Stimulated activated CD8-positive, alpha-beta memory T cell treated with anti-CD3 and anti-CD28 coated beads, Interleukin-12 subunit alpha, Interleukin-12 subunit beta, amount 100 ng/mL, for 1 hour (primary cell): Measurements from ENCODE around the gene GPN3.
"Not testable (repeated sequence)": the region's sequence is repeated elsewhere in the genome, so short reads cannot be mapped to it uniquely, and the experiment has no call there.

Experiments
- DNase-seq: peaks from one replicate; pipeline ENCODE4 v3.0.0-alpha.2; 2020; ENCODE audit warnings: low read depth

GPN3 gene

DNA sequence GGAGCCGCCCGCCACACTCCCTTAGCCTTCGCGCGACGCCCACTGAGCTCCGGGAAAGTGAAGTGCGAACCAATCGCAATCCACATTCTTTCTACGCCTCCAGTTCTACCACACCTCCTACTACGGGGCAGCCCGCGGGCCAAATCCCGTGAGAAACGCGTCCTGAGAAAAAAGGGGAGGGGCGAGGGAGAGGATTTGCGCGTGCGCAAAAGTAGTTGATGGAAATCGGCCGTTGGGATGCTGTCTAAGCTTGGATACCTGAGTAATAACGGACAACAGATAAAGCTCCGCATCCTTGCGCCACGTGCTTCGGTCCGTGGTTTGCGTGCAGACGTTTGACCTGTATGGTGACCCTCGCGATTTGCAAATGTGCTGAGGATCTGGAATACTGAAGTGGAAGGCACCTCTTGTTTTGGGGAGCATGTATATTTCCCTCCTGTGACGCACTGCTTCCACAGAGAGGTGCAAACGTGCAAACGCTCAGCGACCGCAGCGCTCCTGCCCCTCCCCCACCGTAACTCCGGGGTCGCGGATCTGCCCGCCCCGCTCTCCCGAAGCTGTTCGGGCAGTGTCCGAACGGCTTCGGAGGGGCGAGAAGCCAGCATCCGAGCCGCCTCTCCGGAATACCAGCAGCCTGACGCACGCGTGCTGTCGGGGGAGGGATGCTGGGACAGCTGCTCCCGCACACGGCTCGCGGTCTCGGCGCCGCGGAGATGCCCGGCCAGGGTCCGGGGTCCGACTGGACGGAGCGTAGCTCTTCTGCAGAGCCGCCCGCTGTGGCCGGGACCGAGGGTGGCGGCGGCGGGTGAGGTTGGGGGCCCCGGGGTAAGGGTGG lies at the start of gene GPN3, which contains the start of gene FAM216A:
TSS of gene GPN3 (minus strand) at position 44 of the 835 bp plus-strand sequence. CDS start 54 bp downstream, outside the sequence.
TSS of gene FAM216A (plus strand) at position 632 of the 835 bp plus-strand sequence. CDS start at position 663, 31 bp downstream.
- DNase-seq = peak; percentile 91

DNA sequence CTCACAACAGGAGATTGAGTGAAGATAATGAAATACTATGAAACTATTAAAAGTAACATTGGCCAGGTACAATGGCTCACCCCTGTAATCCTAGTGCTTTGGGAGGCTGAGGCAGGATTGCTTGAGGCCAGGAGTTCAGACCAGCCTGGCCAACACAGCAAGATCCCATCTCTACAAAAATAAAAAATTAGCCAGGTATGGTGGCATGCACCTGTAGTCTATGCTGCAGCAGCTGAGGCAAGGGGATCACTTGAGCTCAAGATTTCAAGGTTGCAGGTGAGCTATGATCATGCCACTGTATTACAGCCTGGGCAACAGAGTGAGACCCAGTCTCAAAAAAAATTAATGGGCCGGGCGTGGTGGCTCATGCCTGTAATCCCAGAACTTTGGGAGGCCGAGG lies 48.9 kb upstream of the GPN3 start:
- no peak for DNase-seq

DNA sequence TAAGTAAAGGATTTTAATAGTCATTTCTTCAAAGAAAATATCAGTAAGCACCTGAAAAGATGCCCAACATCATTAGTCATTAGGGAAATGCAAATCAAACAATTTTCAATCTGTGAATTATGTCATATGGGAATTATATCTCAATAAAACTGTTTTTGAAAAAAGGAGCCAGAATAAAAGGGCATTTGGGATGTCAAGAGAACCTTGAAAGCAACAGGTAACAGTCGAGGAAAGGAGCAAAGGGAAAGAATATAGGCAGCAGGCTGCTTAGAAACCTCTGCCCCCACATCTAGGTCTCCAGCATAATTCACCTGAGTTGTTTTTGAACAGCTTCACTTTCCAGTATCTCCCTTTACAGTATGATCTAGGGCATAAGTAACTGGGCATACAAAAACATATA lies 46.3 kb upstream of the GPN3 start:
- DNase-seq = no peak

DNA sequence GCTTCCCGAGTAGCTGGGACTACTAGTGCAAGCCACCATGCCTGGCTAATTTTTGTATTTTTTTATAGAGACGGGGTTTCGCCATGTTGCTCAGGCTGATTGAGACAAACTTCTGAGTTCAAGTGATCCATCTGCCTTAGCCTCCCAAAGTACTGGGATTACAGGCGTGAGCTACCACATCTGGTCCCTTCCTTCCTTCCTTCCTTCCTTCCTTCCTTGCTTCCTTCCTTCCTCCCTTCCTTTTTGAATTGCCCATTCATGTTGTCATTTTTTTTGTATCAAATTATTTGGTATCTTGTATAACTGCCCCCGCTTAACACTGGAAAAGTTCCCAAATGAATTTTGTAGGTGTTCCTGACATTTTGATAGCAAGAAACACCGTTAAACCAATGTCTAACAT lies 45.8 kb upstream of the GPN3 start:
- DNase-seq = no peak

DNA sequence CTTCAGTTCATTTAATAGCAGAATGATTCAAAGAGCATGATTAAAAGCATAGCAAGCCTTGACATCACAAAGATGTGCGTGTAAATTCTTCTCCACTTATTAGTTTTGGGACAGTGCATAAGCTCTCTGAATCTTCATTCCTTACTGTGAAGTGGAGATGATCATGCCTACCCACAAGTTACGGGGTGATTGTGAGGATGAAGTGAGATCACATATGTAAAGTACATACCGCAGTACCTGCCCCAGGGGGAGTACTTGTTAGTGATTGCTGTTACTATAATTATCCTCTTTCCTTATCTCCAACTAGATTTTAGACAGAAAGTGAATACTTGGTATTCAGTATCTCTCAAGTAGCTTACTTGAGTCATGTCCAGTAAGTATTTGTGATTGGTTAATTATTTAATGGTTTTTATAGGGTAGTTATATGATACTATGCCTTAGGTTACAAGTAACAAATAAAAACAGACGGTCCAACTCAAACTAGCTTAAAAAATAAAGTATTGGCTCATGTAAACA lies 40.1 kb upstream of the GPN3 start:
- DNase-seq = no peak

DNA sequence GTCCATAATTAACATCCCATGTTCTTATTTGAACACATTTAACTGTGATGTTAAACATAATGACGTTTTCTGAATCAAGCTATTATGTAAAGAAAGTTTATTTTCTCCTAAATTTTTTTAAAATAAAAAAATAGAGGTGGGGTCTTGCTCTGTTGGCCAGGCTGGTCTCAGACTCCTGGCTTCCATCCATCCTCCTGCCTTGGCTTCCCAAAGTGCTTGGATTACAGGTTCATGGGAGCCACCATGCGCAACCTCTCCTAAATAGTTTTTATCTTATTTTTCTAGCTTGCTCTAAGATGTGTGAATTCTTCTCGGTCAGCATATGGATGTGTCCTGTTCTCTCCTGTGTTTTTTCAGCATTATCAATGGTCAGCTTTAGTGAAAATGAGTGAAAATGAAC lies 37.3 kb upstream of the GPN3 start:
- no peak for DNase-seq

DNA sequence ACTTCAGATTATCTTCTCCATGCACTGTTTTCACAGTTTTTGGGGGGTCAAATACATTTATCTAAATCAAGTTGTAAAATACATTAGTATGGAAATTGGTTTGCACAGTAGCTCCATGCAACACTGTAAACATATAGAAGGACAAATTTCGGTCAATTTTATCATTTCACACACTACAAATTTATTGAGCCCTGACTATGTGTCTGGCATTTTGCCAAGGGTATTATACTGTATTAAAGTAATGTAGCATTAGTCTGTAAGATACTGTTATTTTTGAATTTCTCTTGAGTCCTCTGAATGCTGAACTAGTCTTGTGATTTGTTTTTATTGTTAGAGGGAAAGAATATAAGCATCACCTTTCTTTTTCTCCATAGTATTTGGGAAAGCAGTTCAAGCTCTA lies 35.4 kb upstream of the GPN3 start:
- DNase-seq = no peak

DNA sequence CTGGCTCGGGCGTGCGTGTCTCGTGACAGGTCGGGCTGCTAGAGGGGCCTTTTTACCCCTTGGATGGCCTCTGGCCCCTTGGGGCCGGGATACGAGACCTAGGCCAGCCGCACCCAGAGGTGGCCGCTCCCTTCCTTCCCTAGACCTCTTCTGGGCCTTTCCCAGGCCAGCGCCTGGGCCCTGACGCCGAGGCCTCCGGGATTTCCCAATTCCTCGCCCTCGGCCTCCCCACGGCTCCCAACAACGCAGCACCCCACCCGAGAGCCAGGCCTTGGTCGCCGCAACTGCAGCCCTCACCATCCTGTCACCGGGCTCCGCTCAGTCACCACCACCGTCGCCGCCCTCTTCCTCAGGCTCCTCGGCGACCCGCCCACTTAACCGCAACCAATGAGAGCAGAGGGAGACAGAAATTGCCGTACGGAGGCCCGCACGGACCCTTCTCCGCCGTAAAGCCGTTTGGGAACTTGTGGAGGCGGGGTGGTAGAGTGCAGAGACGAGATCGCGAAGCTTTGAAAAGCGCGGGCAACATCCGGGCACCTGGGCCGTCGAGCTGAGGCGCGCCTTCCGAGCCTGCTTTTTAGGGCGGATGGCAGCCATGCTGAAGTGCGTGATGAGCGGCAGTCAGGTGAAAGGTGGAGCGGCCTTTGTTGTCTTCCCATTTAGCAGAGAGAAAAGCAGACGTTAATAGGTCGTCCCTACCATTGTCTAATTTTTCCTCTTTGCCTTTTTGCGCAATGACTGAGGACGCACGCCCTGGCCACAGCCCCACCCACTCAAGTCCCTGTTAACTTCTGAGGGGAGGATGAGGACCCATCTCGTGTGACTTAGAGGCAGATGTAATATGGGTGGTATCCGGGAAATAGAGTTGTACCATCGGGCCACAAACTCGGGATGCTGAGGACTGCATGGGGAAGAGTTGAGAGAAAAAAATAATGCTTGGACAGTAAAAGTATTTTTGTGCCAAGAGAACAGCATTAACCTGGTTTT lies 34.0 kb upstream of the GPN3 start, which contains the start of the genes RAD9B and VPS29:
TSS of gene RAD9B (plus strand) at position 580 of the 987 bp plus-strand sequence. CDS start at position 587, 7 bp downstream.
TSS of gene VPS29 (minus strand) at position 360 of the 987 bp plus-strand sequence. CDS start at position 300, 60 bp downstream.
- peak; percentile 99 for DNase-seq

DNA sequence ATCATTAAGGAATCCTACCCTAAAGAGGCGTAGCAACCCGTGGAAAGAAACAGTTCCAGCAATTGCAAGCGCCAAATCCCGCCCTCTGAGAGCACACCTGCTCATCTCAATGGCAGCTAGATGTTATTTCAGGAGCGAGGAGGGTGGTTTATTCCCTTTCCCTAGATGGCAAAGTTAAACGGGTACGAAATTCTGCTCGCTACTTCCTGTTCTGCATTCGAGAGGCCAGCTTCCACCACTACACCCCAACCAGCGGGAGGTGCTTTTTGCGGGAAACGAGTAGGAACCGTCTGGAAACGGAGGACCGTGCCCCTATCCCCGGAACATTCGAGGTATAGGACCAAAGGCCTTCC lies 33.3 kb upstream of the GPN3 start:
- peak; percentile 4 for DNase-seq

DNA sequence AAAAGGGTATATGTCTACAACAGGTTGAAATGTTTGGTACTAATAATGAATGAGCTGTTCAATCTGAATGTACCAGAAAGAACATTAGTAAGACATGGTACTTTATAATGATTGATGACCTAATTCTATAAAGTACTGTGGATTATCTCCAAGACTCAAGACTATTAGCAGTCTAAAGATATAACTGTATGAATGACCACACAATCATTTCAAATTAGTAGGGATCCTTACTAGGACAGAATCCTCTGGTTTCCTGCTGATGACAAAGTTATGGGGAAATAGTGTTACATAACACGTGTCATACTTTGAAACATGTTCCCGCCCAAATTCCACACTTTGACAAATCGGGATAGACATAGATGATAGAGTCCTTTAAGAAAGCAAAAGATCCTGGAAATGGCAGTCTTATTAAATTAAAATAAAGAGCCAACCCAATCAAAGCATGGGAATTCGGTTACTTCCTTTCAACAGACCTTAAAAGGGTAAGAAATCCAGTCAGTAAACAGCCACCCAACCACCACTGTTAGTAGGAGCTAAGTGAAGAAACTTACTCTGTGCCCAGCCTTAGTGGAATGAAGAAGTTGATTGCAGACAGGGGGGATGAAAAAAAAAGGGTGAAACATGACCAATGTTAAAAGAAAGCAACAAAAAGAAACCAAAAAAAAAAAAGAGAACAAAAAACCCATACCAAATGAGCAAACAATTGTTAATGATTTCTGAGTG lies 31.1 kb upstream of the GPN3 start:
- no peak for DNase-seq

DNA sequence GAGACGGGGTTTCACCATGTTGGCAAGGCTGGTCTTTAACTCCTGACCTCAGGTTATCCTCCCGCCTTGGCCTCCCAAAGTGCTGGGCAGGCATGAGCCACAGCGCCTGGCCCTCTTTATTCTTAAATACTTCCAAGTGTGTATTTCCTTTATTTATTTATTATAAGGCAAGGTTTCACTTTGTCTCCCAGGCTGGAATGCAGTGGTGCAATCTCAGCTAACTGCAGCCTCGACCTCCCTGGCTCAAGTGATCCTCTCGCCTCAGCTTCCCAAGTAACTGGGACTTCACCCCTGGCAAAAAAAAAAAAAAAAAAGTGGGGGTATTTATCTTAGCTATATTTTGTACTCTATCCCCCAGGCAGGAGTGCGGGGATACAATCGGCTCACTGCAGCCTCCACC lies 7.4 kb upstream of the GPN3 start:
- no peak for DNase-seq

DNA sequence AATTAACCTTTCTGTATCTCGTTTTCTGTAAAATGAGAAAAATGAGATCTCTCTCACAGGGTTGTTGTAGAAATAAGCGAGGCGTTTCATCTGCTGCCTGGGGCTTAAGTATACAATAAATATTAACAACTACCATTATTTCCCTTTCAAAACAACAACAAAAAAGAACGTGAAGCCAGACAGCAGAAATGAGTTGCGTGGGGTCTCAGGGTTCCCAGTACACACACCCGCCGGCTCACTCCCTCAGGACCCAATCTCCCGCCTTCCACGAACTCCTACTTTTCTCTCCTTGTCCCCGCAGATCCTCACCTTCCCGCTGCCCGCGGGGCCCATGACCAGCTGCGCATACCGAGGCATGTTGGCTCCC lies 227 bp downstream of the GPN3 start:
- DNase-seq = no peak

DNA sequence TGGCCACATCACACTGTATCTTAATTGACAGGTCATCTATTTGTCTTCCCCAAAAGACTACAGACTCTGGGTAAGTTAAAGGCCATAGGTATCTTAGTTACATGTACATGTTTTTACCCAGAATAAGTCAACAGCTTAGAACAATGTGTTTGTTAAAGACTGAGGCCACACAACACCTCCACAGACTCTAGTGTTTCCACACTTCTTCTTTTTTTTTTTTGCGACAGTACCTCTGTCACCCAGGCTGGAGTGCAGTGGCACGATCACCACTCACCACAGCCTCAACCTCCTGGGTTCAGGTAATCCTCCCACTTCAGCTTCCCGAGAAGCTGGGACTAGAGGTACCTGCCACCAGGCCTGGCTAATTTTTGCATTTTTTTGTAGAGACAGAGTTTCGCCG lies 1.3 kb downstream of the GPN3 start:
- DNase-seq = no peak

DNA sequence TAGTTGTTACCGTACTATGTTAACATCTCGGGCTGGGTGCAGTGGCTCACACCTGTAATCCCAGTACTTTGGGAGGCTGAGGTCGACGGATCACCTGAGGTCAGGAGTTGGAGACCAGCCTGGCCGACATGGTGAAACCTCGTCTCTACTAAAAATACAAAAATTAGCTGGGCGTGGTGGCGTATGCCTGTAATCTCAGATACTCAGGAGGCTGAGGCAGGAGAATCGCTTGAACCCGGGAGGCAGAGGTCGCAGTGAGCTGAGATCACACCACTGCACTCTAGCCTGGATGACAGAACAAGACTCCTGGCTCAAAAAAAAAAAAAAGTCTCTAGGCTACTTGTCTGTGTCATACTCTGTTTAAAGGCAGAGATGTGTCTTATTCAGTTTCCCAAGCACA lies 2.3 kb downstream of the GPN3 start:
- not testable (repeated sequence) for DNase-seq

DNA sequence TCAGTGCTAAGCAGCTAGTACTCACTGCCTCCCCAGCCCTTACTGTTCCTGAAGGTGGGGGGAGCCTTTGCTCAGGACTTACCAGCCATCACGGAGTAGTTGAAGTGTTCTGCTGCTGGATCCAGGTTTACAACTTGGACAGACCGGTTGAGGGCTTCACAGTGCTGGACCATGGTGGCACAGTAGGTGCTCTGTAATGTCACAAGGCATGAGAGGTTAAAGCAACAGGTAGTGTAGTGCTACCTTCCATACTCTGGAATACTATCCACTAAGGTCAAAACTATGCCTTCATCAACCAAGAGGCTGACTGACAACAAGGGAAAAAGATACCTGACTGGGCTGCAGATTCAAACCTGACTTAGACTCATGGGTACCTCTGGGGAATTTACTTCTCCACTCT lies 3.0 kb downstream of the GPN3 start:
- DNase-seq = no peak

DNA sequence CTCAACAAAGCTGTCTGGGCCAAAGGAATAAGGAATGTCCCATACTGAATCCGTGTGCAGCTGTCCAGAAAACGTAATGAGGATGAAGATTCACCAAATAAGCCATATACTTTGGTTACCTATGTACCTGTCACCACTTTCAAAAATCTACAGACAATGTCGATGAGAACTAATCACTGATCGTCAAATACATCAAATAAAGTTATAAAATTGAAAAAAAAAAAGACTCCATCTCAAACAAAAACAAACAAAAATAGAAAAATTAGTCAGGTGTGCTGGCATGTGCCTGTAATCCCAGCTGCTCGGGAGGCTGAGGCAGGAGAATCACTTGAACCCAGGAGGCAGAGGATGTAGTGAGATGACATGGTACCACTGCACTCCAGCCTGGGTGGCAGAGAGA lies 6.9 kb downstream of the GPN3 start:
- not testable (repeated sequence) for DNase-seq

DNA sequence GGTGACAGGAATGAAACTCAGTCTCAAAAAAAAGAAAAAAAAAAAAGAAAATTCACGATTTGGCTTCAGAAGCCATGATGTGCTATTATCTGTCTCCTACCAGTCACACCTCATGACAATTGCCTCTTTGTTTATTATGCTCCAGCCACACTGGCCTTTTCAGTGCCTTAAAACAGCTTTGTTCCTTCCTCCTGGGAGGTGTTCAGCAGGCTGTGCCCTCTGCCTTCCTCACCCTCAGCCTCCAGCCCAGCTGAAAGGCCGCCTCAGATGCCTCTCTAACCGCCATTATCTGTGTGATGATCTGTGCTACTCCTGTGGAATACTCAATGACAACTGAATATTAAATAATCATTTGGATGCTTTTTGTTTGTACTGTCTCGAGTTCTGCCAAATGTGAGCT lies 9.3 kb downstream of the GPN3 start:
- DNase-seq = no peak

DNA sequence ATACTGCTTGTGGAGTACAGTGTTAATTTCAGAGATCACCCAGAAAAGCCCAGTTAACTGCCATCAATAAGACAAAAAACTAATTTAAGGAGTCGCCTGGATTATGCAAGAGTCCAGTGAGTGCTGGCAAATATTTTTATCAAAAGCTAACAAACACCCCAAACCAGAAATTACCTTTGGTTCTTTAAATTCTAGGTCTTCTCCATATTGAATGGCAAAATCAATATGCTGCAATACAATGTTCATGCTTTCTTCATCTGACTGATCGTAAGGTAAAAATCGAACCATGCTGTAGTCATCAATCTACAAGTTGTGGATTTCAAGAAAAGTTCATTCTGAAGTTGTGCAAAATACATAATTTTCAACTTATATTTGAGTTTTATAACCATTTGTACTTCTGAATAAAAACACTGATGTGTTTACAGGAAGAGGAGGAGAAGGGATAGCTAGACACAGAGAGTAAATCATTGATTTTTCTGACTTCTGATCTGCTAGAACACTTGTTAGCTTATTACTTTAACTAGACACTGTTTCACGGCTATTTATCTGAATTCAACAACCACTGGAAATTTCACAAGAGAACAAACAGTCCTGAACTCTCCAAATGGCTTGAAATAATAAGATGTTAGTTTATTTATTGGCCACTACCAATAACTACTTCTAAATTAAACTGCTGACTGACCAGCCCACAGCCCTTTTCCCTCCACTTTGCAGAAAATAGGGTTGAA lies 14.3 kb downstream of the GPN3 start:
- no peak for DNase-seq

DNA sequence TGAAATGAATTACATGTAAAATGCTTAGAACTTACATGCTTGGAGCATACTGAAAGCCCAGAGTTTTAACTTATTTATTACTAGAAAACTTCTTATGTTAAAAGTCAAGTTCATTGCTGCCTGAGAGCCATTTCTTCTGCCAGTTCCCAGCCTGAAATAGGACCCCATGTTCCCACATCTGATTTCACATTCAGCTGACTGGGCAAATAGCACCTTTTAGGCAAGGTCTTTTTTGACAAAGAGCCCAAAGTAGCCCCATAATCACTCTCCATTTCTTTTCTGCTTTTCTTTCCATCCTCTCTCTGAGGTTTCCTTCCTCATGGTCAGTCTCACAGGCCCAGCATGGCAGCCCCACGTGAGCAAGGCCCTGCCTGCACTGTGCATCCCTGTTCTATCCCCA lies 16.8 kb downstream of the GPN3 start:
- DNase-seq = no peak

DNA sequence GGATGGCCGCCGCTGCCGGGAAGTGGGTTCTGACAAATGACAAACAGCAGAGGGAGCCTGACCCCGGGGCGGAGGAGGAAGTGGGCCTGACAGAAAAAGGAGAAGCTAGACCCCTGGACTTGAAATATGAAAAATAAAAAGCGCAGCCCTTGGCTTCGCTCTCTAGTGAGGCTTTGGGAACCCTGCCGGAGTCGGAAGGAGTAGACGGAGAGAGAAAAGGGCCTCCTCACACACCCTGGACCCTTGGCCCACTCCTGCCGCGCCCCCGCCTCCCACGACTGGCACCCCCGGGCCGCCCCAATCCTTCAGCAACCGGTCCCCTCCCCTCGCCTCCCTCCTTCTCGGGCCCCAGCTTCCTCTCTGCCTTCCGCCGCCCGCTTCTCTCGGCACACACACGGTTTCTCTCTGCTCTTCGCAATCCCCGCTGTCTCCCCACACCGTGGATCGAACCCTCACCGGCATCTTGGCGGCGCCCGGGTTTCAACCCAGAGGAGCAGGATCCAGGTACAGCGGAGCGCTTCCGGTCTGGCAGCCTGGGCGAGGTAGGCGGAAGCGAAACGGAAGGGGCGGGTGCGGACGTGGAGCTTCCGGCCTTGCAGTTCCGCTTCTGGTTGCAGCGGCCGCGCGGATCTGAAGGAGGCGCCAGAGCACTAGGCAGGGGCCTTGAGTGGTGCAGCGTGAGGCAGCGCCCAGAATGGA lies 18.1 kb downstream of the GPN3 start, which contains the start of gene ARPC3:
TSS of gene ARPC3 (minus strand) at position 539 of the 699 bp plus-strand sequence. CDS start at position 462, 77 bp downstream.
- DNase-seq = peak; percentile 91
